HFFc6 (cell line): ENCODE data around the gene OCA2. TPM values are rescaled to one million over a fixed set of nuclear protein-coding genes. Genes with fewer than 3 reads are reported as not detected.

ENCODE experiments used
- DNase-seq: peaks from one replicate; pipeline ENCODE4 v3.0.0-alpha.2; 2018
- H3K27ac Mint-ChIP-seq: 2 replicates; pipeline ENCODE4 v1.8.0; 2020; ENCODE audit warnings: mild to moderate bottlenecking, mixed read lengths
- H3K27me3 Mint-ChIP-seq: 2 replicates; pipeline ENCODE4 v1.8.0; 2021; ENCODE audit warnings: mild to moderate bottlenecking, moderate library complexity, mixed read lengths; ENCODE audit not compliant: insufficient read depth
- H3K36me3 Mint-ChIP-seq: 2 replicates; pipeline ENCODE4 v1.8.0; 2021; ENCODE audit warnings: low read depth, mixed read lengths
- H3K4me1 Mint-ChIP-seq: 2 replicates; pipeline ENCODE4 v1.8.0; 2020; ENCODE audit warnings: low read depth, mixed read lengths
- H3K4me3 Mint-ChIP-seq: 2 replicates; pipeline ENCODE4 v1.8.0; 2020; ENCODE audit warnings: mild to moderate bottlenecking, moderate library complexity, mixed read lengths
- H3K9me3 Mint-ChIP-seq: 2 replicates; pipeline ENCODE4 v1.8.0; 2020; ENCODE audit warnings: mild to moderate bottlenecking, mixed read lengths
- CTCF ChIP-seq: fragments of 200-600 bp; sonication (generic); IDR thresholded peaks from 2 replicates; pipeline ENCODE4 v1.5.0; 2021; ENCODE audit warnings: antibody characterized with exemption, mild to moderate bottlenecking
- total RNA-seq, 6 experiments: library from RNA; stranded (reverse); fragmentation: NEBNext Ultra II Directional; extraction: Animal tissue kit (Norgen Biotek cat#: 25700); gene quantifications; 2 replicates in 1 of 6; 3 replicates in 5 of 6; pipeline ENCODE4 v1.2.3, GENCODE V29; 2021

OCA2 gene
- total RNA-seq, 6 experiments from 2014 or later, result not detected

GRCh38 chr15:28020644-28021043 lies 78.5 kb downstream of the OCA2 start:
- Mint-ChIP-seq H3K9me3 (peaks cover 43% of the 10 kb centered on the region), H3K4me3 (no peak overlapping the region), H3K4me1 (no peaks in the 10 kb centered on the region; the same call in 1 of the 2 replicates), H3K27me3 (peaks cover 7% of the 10 kb centered on the region), H3K36me3 (no peaks in the 10 kb centered on the region), H3K27ac (no peak overlapping the region)
- no peak for TF ChIP-seq CTCF
- no peak for DNase-seq

DNA sequence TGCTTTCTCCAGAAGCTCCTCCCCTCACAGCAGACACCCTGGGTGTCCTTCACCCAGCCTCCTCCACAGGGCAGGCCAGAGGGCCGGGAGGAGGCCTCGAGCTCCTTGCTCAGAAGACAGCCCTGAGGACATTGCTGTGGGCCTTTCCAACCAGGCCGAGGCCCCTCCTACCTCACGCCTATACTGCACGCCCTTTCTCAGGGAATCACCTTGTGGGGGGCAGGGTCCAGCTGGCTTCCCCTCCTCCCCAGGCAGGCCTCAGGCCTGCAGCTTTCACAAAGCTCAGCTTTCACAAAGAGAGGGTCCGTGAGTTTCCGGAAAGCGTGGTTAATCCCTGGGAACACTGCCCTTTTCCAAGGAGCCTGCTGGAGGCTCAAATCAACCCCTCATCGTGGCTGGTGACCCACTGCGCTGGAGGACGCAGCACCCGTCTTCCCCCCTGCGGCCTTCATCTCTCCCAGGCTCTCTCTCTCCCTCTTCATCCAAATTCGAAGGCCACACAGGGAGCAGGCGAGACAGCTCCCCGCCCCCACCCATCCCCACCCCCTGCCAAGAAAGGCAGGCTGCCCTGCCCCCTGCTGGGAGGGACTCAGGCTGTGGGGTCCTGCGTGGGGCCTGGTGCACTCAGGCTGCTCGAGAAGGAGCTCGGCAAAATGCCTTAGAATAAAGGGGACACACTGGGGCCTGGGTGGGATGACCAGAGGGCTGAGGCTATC lies 79.4 kb downstream of the OCA2 start:
- no peak overlapping the region for H3K4me3 Mint-ChIP-seq
- H3K27ac Mint-ChIP-seq, result no peak overlapping the region
- no peaks in the 10 kb centered on the region; the same call in 1 of the 2 replicates for H3K4me1 Mint-ChIP-seq
- H3K9me3 Mint-ChIP-seq, result peaks cover 48% of the 10 kb centered on the region
- TF ChIP-seq CTCF, result no peak
- H3K27me3 Mint-ChIP-seq, result peaks cover 7% of the 10 kb centered on the region
- H3K36me3 Mint-ChIP-seq, result no peaks in the 10 kb centered on the region
- no peak for DNase-seq

GRCh38 chr15:28018291-28019044 lies 80.6 kb downstream of the OCA2 start:
- Mint-ChIP-seq H3K36me3 (no peaks in the 10 kb centered on the region), H3K27ac (no peak overlapping the region), H3K9me3 (peaks cover 54% of the 10 kb centered on the region), H3K4me3 (no peak overlapping the region), H3K27me3 (peaks cover 5% of the 10 kb centered on the region), H3K4me1 (no peaks in the 10 kb centered on the region; the same call in 1 of the 2 replicates)
- DNase-seq, result no peak
- TF ChIP-seq CTCF, result no peak

- Mint-ChIP-seq H3K27me3 (peaks cover 5% of the 10 kb centered on the region), H3K4me3 (no peak overlapping the region), H3K36me3 (no peaks in the 10 kb centered on the region), H3K27ac (no peak overlapping the region), H3K4me1 (no peaks in the 10 kb centered on the region; the same call in 1 of the 2 replicates), H3K9me3 (peaks cover 52% of the 10 kb centered on the region)
- no peak for DNase-seq
- TF ChIP-seq CTCF, result no peak
These were observed 81.6 kb downstream of the OCA2 start for GRCh38 chr15:28017423-28017924.

- peaks cover 45% of the 10 kb centered on the region for H3K9me3 Mint-ChIP-seq
- H3K4me1 Mint-ChIP-seq, result no peaks in the 10 kb centered on the region
- H3K27me3 Mint-ChIP-seq, result peaks cover 5% of the 10 kb centered on the region
- H3K36me3 Mint-ChIP-seq, result no peaks in the 10 kb centered on the region
- H3K27ac Mint-ChIP-seq, result no peak overlapping the region
- no peak for TF ChIP-seq CTCF
- DNase-seq, result no peak
- H3K4me3 Mint-ChIP-seq, result no peak overlapping the region
These were observed 83.3 kb downstream of the OCA2 start for GRCh38 chr15:28015855-28016254.
